Cerebellar nuclear complex (tissue), 1 donor: ENCODE measurements around the gene GSAP.

Source experiments
- DNase-seq, 2 experiments: peaks; one replicate each; lab custom pipeline; 2025; lab: John Stamatoyannopoulos, UW

The GSAP gene

DNA sequence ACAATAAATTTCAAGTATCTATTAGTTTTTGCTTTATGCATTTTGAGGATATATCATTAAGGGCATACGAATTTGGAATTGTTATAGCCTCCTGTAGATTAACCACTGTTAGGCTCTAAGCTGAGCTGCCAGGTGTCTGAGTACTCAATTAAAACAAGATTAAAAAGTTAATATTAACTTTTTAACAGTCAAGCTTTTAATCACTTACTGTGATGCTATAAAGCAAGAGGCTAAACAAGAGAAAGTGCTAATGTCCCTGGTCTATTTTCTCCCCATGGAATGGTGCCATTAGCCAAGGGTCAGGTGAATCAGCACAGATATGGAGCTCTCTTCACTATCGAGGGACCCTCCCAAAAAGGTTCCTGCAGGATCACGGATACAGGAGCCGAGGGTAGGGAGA lies 9.7 kb downstream of the GSAP start:
- DNase-seq: no peak

DNA sequence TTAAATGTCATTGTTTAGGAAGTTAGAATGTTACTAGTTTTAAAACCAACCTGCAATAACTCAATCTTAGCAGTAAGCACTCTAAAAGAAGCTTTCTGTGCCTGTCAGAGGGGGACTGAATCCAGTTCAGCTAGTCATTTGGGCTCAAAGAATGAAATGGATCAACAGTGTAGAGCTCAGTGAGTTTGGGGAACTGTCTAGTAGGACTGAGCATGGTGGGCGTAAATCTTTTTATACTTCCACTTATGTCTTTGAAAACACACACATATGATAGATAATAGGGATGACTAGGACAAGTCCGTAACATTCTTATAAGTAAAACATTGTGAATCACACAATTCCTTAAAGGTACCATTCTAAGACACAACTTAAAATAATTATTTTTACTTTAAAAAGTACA lies 11.5 kb downstream of the GSAP start:
- no peak for DNase-seq

DNA sequence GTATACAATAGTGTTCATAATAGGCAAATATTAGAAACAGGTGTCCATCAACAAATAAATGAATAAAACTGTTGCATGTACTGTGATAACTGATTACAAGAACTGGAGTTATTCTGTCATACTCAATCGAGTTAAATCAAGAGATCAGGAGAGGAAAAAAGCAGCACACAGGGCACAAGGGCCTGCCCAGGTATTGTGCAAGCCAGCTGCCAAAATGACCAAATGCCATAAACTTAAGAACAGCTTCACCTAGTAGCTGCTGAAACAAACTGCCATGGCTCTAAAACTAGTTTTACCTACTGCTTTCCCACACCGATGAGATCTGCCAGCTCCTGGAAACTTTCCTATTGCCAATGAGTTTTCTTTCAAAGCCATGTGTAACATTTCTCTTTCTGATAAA lies 12.2 kb downstream of the GSAP start:
- DNase-seq: no peak

DNA sequence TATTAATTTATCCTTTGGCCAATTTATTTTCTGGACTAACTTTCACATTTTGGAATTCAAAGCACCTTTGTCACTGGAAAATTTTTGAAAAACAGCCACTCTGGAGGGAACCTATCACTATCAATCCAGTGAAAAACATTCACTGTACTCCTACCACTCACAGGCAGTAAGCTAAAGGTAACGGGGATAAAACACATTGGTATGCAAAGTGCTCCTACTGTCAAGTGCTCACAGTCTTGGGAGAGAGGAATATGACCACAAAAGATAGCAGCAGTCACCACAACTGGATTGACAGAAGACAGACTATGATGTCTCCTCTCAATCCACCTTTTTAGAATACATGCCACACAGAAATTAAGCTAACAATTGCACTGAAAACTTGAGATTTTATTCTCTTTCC lies 13.3 kb downstream of the GSAP start:
- no peak for DNase-seq

DNA sequence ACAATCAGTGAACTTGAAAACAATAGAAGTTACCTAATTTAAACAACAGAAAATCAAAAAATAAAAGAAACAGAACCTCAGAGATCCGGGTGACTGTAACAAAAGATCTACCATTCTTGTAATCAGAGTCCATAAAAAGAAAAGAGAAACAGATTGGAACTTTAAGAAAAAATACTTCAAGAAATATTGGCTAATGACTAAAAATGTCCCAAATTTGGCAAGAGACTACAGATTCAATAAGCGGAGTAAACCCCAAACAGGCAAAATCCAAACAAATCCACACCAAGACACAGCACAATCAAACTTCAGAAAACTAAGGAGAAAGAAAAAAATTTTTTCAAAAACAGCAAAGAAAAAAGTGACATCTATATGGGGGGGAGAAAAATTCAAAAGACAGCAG lies 15.1 kb downstream of the GSAP start:
- DNase-seq: no peak

DNA sequence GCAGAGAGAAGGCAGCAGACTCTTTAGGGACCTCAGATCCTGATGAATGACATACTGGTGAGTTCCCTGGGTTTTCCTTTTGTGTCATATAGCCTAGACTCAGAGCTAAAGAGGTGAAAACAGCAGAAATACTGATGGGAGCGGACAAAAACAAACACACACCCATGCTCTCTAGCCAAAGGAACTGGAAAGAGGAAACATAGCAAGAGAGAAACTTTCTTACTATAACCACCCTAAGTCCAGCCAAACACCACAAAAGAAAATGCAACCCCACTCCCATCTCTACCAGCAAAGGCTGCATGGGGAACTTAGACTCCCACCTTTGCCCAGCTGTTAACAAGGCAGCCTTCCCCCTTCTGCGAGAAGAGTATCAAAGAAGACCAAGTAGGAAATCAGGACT lies 16.3 kb downstream of the GSAP start:
- no peak for DNase-seq

DNA sequence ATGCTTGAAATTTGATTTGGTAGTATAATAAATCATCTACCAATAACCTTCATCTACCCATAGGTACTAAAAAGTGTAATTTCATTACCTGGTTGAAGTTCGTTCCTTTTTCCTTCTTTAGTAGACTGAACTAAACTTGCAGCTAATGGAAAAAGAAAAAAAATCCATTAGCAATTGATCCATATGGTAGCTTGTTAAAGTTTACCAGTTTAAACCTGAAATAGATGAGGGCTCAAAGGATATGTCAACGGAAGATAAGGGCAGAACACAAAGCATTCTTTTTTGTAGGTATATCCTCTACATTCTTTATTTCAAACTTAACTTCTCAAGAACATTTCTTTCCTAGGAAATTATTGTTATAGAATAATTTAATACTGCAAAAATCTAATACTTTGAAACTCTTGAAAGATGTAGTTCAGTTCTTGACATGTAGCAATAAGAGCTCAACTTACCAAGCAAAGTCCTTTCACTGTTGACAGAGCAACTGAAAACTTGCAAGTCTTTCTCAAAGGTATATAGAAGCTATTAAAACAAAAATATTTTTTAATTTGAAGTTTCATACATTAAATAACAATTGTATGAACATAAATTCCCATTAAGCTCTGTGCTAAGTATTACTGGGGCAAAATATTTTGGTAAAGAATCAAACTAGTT lies 19.1 kb downstream of the GSAP start:
- DNase-seq: no peak

DNA sequence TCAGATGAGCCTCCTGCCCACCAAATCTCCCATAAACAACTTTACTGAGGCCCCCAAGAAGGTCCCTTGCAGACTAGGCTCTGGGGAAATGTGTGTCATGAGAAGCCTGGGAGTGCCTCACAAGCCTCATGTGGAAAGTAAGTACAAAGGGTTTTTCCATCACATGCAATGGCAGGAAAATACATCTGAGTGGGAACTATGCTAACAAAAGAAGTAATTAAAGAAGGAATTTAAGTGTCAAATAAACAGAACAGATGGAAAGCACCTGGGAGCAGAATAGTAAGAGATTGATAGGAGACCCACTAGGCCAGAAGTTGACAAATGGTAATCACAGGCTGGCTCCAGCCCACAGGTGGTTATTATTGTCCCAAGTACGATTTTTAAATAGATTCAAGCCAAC lies 20.5 kb downstream of the GSAP start:
- DNase-seq: no peak

DNA sequence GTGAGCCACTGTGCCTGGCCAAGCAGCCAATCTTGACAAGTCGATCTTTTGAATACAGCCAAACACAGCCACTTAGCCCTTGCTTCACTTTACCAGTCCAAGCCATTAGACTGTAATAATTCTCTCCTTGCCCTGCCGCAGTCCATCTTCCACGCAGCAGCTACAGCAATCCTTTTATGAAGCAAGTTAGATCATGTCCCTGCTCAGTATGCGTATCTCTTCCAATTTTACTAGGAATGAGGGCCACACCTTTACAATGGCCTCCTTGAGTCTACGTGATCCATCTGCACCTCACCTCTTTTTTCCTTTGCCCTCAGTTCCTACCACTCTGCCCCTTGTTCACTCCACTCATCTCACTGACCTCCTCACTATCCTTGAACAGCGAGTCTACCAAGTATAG lies 22.2 kb downstream of the GSAP start:
- DNase-seq: no peak

DNA sequence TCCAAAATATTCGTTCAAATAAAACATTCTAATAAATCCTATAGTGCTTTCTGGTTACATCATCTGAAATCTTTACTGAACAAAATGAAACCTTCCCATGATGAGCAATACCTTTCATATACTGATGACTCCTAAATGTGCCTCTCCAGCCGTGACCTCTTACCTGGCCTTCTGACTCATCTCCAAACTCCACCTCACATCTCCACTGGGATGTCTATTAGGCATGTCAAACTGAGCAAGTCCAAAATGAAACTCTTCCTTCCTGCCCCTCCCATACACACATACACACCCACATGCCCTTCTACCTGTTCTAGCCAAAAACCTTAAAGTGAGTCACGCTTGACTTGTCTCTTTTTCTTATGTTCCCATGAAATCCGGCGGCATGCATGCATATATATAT lies 22.9 kb downstream of the GSAP start:
- no peak for DNase-seq

DNA sequence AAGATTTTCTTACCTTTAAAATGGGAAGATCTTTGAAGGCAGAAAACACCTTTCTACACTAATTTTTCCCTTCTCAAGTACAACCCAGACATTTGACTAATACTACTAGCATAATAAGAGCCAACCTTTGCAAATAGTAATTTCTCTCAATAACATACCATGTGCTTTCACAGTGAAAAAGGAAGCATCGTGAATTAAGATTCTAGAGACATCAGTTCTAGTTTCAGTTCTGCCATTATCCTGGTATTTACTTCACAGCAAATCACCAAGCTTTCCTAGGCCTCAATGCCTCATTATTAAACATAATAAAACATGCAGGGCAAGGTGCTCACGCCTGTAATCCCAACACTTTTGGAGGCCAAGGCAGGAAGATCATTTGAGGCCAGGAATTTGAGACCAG lies 24.9 kb downstream of the GSAP start:
- DNase-seq: no peak

DNA sequence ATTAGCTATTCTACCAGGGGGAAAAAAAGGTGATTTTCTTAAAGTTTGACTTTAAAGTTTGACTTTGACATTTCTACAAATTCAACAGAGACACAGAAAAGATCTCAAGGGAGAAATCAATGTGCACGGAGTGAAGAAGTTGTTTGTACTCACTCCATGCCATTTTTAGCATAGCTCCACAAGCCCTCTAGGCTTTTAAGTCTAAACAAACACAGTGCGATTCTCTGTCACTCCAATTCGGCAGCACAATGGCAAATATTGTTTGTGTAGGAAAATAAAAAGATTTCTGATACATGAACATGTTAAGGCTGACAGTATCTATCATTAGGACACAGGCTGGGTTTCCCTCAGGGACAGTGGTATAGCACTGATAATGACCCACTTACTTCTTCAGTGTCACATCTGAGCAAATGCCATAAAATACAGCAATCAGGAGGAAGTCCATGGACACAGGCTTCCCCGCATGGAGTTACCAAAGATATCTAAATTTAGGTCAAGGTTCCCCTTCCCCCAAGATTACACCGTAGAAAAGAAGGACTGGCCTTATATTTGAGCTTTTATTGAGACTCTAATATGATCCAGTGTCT lies 28.0 kb downstream of the GSAP start:
- DNase-seq: no peak

DNA sequence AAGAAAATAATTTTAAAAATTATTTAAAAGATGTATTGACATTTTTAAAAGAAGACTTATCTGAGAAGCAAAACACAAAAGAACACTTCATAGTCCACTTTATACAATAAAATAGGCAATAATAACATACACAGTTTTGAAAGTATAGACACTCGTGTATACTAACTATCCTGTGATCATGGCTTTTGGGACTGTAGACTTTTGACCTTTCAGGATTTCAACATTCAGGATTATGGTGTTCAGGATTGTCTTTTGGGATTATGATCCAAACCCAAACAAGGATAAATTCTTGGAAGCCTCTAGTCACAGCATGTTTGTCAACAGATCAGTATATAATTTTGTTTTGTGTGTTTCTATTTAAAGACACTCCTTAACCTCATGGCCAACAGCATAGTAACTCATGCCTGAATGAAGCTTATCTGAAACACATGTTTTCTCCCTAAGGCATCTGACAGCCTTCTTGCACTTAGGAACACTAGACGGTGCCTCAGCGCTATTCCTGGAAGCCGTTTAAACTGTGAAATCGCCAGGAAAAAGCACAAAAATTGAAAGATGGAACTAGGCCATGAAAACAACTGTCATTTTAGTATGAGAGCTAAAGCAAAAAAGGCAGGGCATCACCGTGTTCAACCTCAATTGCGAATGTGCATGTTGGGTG lies 29.9 kb downstream of the GSAP start:
- no peak for DNase-seq

DNA sequence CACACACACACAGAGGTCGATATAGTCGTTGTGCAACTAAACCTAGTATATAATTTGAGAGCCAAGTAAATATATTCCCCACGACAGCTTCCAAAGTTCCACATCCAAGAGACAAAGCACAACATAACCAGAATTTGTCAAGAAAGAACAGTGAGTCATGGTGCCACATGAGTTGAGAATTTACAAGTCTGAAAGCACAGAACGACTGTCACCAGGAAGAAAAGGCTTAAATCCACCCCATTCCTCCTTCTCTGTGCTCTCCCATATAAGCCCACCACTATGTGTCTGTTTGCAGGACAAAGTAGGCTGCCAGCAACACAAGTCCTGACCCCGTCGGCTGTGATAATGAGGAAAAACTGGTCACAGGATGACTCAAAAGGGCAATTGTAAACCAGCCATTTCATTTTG lies 32.8 kb downstream of the GSAP start:
- no peak for DNase-seq

DNA sequence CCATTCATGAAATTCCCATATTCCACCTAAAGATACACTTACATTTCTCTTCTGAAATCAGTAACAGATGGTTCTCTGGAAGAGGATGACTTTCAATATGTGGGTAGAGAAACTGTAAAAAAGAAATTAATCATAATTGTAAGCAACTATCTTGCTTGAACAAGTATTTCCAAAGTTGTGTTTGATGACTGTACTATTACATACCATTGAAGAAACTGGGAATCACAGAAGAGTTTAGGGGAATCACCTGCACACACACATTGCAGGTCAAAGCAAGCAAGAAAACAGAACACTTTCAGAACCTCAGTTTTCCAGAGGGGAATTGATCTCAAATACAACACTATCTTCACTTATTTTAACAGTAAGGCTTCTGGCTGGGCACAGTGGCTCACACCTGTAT lies 33.6 kb downstream of the GSAP start:
- DNase-seq: no peak

DNA sequence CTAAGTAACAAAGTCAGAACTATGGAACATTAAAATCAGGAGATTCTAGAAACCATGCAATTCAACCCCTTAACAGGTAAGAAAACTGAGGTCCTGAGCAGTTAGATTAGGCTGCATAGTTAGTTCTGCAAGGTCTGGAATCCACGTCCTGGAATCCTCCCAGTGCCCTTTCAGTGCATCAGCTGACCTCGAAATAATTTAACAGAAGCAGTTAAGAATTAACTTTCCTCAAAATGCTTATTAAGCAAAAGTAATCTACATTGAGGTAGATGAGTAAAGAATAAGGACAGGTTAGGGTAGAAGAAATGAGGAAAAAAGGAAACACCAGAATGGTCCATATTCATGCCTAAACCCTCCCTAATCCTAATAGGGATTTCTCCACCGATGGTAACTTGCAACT lies 37.6 kb downstream of the GSAP start:
- no peak for DNase-seq

DNA sequence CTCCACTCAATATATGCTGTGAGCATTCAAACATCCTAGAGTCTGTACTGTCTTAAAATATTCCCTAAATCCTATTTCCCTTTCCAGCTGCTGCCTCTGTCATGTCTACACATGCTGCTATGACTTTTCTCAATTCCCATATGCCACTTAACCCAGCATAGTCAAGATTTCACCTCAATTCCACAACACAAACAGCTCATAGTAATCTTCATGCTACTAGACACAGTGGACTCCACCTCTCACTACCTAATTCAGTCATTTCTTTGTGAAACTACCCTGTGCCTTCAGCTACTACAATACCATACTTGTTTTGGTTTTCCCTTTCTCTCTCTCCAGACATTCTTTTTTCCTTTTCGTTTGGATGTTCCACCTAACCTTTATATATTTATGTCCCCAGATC lies 45.5 kb downstream of the GSAP start:
- no peak for DNase-seq

DNA sequence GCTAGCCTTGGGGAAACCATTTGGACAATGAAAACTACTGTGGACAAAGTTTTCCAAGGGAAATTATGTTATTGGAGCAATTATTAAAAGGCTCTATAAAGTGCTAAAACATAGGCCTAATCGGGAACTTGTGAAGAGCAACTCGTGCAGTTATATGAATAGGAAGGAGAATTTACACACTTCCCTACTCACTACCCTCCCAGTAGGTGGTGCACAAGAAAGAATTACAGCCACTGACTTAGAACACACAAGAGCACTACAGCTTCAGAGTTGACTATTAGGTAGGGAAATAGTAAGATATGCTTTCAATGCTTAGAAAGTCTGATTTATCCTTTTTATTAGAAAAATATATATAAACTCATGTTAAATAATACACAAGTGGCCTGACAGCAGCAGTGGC lies 47.2 kb downstream of the GSAP start:
- no peak for DNase-seq

DNA sequence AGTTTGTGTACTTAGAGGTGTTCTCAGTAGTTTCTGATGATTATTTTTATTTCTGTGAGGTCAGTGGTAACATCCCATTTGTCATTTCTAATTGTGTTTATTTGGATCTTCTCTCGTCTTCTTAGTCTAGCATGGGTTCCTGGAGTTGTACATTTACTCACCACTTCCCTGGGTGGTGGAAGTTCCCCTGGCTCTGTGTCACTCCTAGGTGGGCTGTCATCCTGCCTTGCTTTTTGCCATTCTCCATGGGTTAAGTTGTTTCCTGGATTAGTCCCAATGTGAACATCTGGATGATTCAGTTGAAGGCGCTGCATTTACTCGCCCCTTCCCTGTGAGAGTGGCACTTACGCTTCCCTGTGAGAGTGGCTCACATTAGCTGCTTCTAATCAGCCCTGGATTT lies 48.2 kb downstream of the GSAP start:
- no peak for DNase-seq

DNA sequence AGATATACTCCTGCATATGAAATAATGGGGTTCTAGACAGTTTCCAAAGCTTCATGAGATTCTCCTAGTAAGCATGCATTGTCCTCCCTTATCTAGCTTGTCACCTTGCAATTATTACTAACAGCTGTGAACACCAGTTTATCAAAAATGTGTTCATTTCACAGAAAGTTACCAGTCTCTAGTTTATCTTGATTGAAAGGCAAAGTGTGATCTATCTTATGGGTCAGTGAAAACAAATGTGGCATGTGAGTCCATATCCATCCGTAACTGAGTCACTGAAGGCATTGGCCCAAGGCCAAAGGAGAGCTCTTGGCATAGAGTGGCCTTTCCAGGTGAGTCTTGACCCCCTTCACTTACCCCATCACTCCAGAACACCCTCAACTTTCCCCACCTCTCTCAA lies 53.2 kb downstream of the GSAP start:
- DNase-seq: no peak

DNA sequence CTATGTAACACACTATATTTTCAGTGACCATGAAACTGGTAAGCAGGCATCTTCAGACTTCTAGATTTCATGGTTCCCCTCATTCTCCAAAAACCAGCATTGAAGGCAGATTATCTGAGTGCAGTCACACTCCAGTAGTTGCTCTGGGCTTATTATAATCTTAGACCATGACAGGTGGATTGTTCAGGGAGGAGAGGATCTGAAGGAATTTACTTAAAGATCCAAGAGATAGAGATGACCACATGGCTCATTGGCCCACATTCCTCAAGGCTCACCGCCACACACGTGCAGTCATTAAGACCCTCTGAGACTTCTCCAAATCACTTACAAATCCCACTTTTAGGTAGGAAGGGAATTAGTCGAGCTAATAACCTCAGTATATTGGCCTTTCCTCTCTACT lies 55.2 kb downstream of the GSAP start:
- DNase-seq: no peak

DNA sequence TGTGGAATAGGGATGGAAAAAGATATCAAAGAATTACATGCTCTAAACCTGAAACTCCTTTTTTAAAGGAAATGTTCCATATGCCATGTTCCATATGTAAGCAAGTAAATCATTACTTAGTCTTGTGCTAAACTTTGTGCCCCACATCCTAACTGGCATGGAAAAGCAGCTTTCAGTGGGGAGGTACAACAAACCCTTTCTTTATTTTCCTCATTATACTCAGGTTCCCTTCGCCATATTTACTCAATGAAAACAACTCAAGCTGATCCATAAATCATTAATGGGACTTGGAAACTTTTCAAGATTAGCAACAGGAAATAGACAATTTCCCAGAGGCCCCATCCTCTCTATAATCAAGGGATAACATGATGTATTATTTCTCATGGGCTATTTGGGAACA lies 56.0 kb downstream of the GSAP start:
- DNase-seq: no peak

DNA sequence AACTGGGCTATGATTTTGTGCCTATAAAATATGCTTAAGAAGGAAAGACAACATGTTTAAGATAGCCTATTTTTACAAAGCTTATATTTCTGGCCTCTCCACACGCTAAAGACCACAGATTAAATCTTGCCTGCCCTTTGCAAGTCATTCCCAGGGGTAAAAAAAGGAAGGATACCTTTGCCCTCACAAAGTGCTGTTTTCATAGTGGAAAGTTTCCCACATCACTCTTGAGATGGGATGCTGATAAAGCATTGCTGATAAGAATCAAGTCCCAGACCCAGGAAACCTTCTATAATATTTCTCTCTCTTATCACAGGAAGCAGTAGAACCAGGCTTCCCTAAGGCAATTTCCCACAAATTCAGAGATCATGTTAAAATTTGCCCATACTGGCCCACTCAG lies 56.5 kb downstream of the GSAP start:
- no peak for DNase-seq

DNA sequence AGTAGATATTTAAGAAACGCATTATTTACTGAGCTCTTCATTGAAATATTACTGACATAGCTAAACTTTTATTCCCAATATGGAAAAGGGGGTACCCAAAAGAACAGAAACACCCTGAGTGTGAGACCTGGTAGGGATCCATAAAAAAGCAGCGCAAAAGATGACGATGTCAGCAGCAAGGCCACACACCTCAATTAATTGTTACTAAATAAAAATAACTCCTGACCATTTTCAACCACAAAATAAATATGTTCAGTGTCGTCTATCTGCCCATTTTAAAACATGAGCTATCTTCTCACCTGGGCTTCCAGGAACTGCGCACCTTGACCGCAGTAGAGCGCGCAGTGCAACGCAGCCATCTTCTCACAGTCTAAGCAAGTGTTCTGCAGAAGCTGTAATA lies 61.2 kb downstream of the GSAP start:
- no peak for DNase-seq
